OCI-LY7 (cell line): Measurements from ENCODE around the gene VARS2. TPM values are rescaled to one million over a fixed set of nuclear protein-coding genes. Genes with fewer than 3 reads are reported as not detected.

Source experiments
- BruUV-seq: library from RNA; stranded (reverse); fragments of 400-500 nt; replicated peaks from 2 replicates; lab custom pipeline; 2021; lab: Mats Ljungman, UMichigan
- CTCF ChIA-PET: fragments of 300-600 bp; sonication (Branson Sonifier 250); formaldehyde crosslinking; loops from one replicate; lab custom pipeline; 2022; ENCODE audit warnings: antibody characterized with exemption; ENCODE audit not compliant: unreplicated experiment; lab: Charles Lee
- POLR2A ChIA-PET: fragments of 300-600 bp; sonication (Branson Sonifier 250); formaldehyde crosslinking; loops from one replicate; lab custom pipeline; 2022; ENCODE audit warnings: antibody characterized with exemption; lab: Charles Lee
- DNase-seq: peaks from one replicate; pipeline ENCODE4 v3.0.0-alpha.2; 2015; ENCODE audit warnings: low spot score
- H2AFZ ChIP-seq: fragments of 200-600 bp; sonication (generic), shearing (Covaris generic); 2 replicates; pipeline ENCODE4 v1.6.1; 2014; ENCODE audit warnings: mild to moderate bottlenecking, antibody characterized with exemption, low read length, moderate library complexity
- H3K27ac ChIP-seq: fragments of 200-600 bp; sonication (generic); 2 replicates; pipeline ENCODE4 v1.5.1; 2014; ENCODE audit warnings: mixed run types, low read depth, mild to moderate bottlenecking, moderate library complexity, low read length, inconsistent platforms; ENCODE audit not compliant: poor library complexity, severe bottlenecking
- H3K36me3 ChIP-seq: fragments of 200-600 bp; sonication (generic); 2 replicates; pipeline ENCODE4 v1.6.1; 2014; ENCODE audit warnings: mild to moderate bottlenecking, antibody characterized with exemption, low read length, moderate library complexity, mixed read lengths; ENCODE audit not compliant: insufficient read depth
- H3K4me1 ChIP-seq: fragments of 200-600 bp; sonication (generic); 2 replicates; pipeline ENCODE4 v1.5.1; 2014; ENCODE audit warnings: mild to moderate bottlenecking, low read length; ENCODE audit not compliant: insufficient read depth, poor library complexity, severe bottlenecking
- H3K4me2 ChIP-seq: fragments of 200-600 bp; sonication (generic); 2 replicates; pipeline ENCODE4 v1.6.1; 2014; ENCODE audit warnings: mild to moderate bottlenecking, low read length
- H3K4me3 ChIP-seq: fragments of 200-600 bp; sonication (generic); 2 replicates; pipeline ENCODE4 v1.5.1; 2014; ENCODE audit warnings: mild to moderate bottlenecking, low read depth, low read length; ENCODE audit not compliant: poor library complexity, severe bottlenecking
- H3K79me2 ChIP-seq: fragments of 200-600 bp; sonication (generic); 2 replicates; pipeline ENCODE4 v1.6.1; 2016; ENCODE audit warnings: low read depth, mild to moderate bottlenecking, low read length, moderate library complexity, mixed read lengths; ENCODE audit not compliant: insufficient read depth
- H3K9me2 ChIP-seq: fragments of 200-600 bp; sonication (generic); 2 replicates; pipeline ENCODE4 v1.6.1; 2016; ENCODE audit warnings: mild to moderate bottlenecking, low read length, mixed read lengths; ENCODE audit not compliant: insufficient read depth
- H3K9me3 ChIP-seq: fragments of 200-600 bp; sonication (generic); 2 replicates; pipeline ENCODE4 v1.6.1; 2014; ENCODE audit warnings: mild to moderate bottlenecking, mixed run types, low read length, mixed read lengths
- H4K20me1 ChIP-seq: fragments of 200-600 bp; sonication (generic); 2 replicates; pipeline ENCODE4 v1.6.1; 2014; ENCODE audit warnings: mild to moderate bottlenecking, antibody characterized with exemption, low read length, moderate library complexity, mixed read lengths; ENCODE audit not compliant: insufficient read depth
- CTCF ChIP-seq: fragments of 200-600 bp; sonication (generic); conservative IDR thresholded peaks from 2 replicates; pipeline ENCODE4 v1.5.1; 2014; ENCODE audit warnings: mild to moderate bottlenecking, antibody characterized with exemption, low read length, moderate library complexity, mixed read lengths
- EZH2phosphoT487 ChIP-seq: fragments of 200-600 bp; sonication (generic); IDR thresholded peaks from 2 replicates; pipeline ENCODE4 v1.6.1; 2018; ENCODE audit warnings: low read depth, borderline replicate concordance, mild to moderate bottlenecking, mixed run types, antibody characterized with exemption, low read length, moderate library complexity, mixed read lengths
- intact Hi-C: fragments of 100-400 bp; cut with micrococcal nuclease; formaldehyde crosslinking; loops from one replicate; pipeline ENCODE4 v1.10.0; 2022; ENCODE audit not compliant: unreplicated experiment
- total RNA-seq, 2 experiments: library from RNA; depleted of rRNA in 1 of 2; stranded (reverse); fragments of >200 nt in 1 of 2; shearing (Covaris generic) in 1 of 2; gene quantifications; 2 replicates each; pipeline ENCODE4 v1.2.3, GENCODE V29; 2014 to 2022

VARS2 gene
- total RNA-seq, 2 experiments from 2014 or later, result 81.8 to 98.9 TPM

GRCh38 chr6:30879684-30880427, 34.2 kb upstream of the VARS2 start:
- Histone ChIP-seq H2AFZ (no peak overlapping the region), H3K79me2 (no peaks in the 10 kb centered on the region), H3K27ac (no peak overlapping the region), H3K4me3 (no peak overlapping the region), H3K4me2 (no peak overlapping the region), H3K9me3 (no peaks in the 10 kb centered on the region), H3K36me3 (no peaks in the 10 kb centered on the region), H3K4me1 (peaks cover 39% of the 10 kb centered on the region), H4K20me1 (no peaks in the 10 kb centered on the region), H3K9me2 (no peaks in the 10 kb centered on the region)
- DNase-seq, result no peak
- ChIA-PET POLR2A (no interaction called here), CTCF (no interaction called here)
- intact Hi-C loops, result loop anchor here (10.0 kb wide), 1 partner anchor 205 kb away; the partner anchor contains the start of gene DHX16
- TF ChIP-seq EZH2phosphoT487, result no peak
- no peak for TF ChIP-seq CTCF
- no TSS peak for BruUV-seq

- ChIA-PET POLR2A (no interaction called here), CTCF (no interaction called here)
- H3K4me2 ChIP-seq, result no peak overlapping the region
- no peak for DNase-seq
- no TSS peak for BruUV-seq
- peaks cover 48% of the 10 kb centered on the region for H3K4me1 ChIP-seq
- no peak overlapping the region for H3K4me3 ChIP-seq
- no peaks in the 10 kb centered on the region for H3K79me2 ChIP-seq
- no peaks in the 10 kb centered on the region for H3K9me2 ChIP-seq
- H3K36me3 ChIP-seq, result no peaks in the 10 kb centered on the region
- no peaks in the 10 kb centered on the region for H3K9me3 ChIP-seq
- no peak overlapping the region for H3K27ac ChIP-seq
- H4K20me1 ChIP-seq, result no peaks in the 10 kb centered on the region
- TF ChIP-seq CTCF, result no peak
- no peak for TF ChIP-seq EZH2phosphoT487
- intact Hi-C loops, result loop anchor here (10.0 kb wide), 1 partner anchor 206 kb away; the partner anchor contains the start of gene DHX16
- H2AFZ ChIP-seq, result no peak overlapping the region
These were observed 33.3 kb upstream of the VARS2 start for GRCh38 chr6:30880698-30881252.
